C4-2B (cell line): Measurements from ENCODE around the gene ZNF90.
"Not testable (repeated sequence)": the region's sequence is repeated elsewhere in the genome, so short reads cannot be mapped to it uniquely, and the experiment has no call there.

Experiments
- CTCF ChIP-seq: fragments of 450-650 bp; conservative IDR thresholded peaks from 2 replicates; pipeline ENCODE4 v1.5.1; 2017; ENCODE audit warnings: mild to moderate bottlenecking
- ZFX ChIP-seq: fragments of 450-650 bp; IDR thresholded peaks from 2 replicates; pipeline ENCODE4 v1.6.1; 2017

- not testable (repeated sequence) for TF ChIP-seq CTCF, ZFX
Measured at GRCh38 chr19:20068559-20068958, 9.2 kb upstream of the ZNF90 start.
